SK-N-MC (cell line): ENCODE data around the gene SMTN.

Experiments
- DNase-seq: peaks from one replicate; pipeline ENCODE4 v3.0.0-alpha.2; 2011; ENCODE audit warnings: low read depth, low spot score
- H3K27ac ChIP-seq: fragments of 200-600 bp; sonication (generic); 2 replicates; pipeline ENCODE4 v1.5.1; 2016; ENCODE audit warnings: mixed run types
- H3K36me3 ChIP-seq: fragments of 200-600 bp; sonication (generic); 2 replicates; pipeline ENCODE4 v1.6.1; 2017; ENCODE audit warnings: antibody characterized with exemption, low read length, mixed read lengths; ENCODE audit not compliant: insufficient read depth
- H3K4me3 ChIP-seq: fragments of 200-600 bp; sonication (generic); 2 replicates; pipeline ENCODE4 v1.5.1; 2016
- H3K9ac ChIP-seq: fragments of 200-600 bp; sonication (generic); 2 replicates; pipeline ENCODE4 v1.8.0; 2017; ENCODE audit warnings: mixed run types, mixed read lengths; ENCODE audit not compliant: insufficient read length
- H3K9me3 ChIP-seq: fragments of 200-600 bp; sonication (generic); 2 replicates; pipeline ENCODE4 v1.6.1; 2017; ENCODE audit warnings: low read depth, mild to moderate bottlenecking, antibody characterized with exemption, low read length, moderate library complexity, mixed read lengths
- EZH2 ChIP-seq: fragments of 200-600 bp; sonication (generic); IDR thresholded peaks from one replicate; pipeline ENCODE4 v1.6.1; 2017; ENCODE audit warnings: antibody characterized with exemption
- FOXP2 ChIP-seq: optimal IDR thresholded peaks from 2 replicates; pipeline ENCODE3; 2011; ENCODE audit warnings: mild to moderate bottlenecking, moderate library complexity; ENCODE audit not compliant: insufficient read depth; ENCODE audit errors: extremely low read length, control extremely low read depth
- POLR2AphosphoS5 ChIP-seq: IDR thresholded peaks from 2 replicates; pipeline ENCODE4 v1.6.1; 2012; ENCODE audit warnings: mild to moderate bottlenecking, low read depth, low read length, borderline replicate concordance

Gene SMTN

GRCh38 chr22:31080848-31081649, at the start of gene SMTN:
Gene SMTN (plus strand): TSS chr22:31081318. CDS start chr22:31083259, 1,941 bp downstream.
- no peaks in the 10 kb centered on the region for H3K36me3 ChIP-seq
- H3K9me3 ChIP-seq: no peaks in the 10 kb centered on the region
- no peak within 1 kb of the TSS for H3K27ac ChIP-seq
- TF ChIP-seq POLR2AphosphoS5 (peak; percentile 79), EZH2 (no peak)
- H3K9ac ChIP-seq: peak within 1 kb of the TSS; percentile 83
- DNase-seq: peak; percentile 12
- peak within 1 kb of the TSS; percentile 86 for H3K4me3 ChIP-seq

GRCh38 chr22:31036671-31037550, 44.2 kb upstream of the SMTN start:
- H3K9ac ChIP-seq: no peak overlapping the region
- H3K9me3 ChIP-seq: no peaks in the 10 kb centered on the region
- no peak for TF ChIP-seq FOXP2
- no peak for TF ChIP-seq EZH2
- no peak for TF ChIP-seq POLR2AphosphoS5
- peak overlapping the region; percentile 73 for H3K4me3 ChIP-seq
- H3K36me3 ChIP-seq: no peaks in the 10 kb centered on the region
- H3K27ac ChIP-seq: peak overlapping the region; percentile 72
- DNase-seq: peak; percentile 83

GRCh38 chr22:31038686-31039085, 42.4 kb upstream of the SMTN start:
- Histone ChIP-seq H3K9me3 (no peaks in the 10 kb centered on the region), H3K4me3 (no peak overlapping the region), H3K36me3 (no peaks in the 10 kb centered on the region), H3K9ac (no peak overlapping the region), H3K27ac (no peak overlapping the region)
- TF ChIP-seq EZH2 (no peak), POLR2AphosphoS5 (no peak), FOXP2 (no peak)
- no peak for DNase-seq

- H3K9me3 ChIP-seq: no peaks in the 10 kb centered on the region
- no peaks in the 10 kb centered on the region for H3K36me3 ChIP-seq
- no peak overlapping the region for H3K27ac ChIP-seq
- H3K4me3 ChIP-seq: no peak overlapping the region
- no peak for DNase-seq
- no peak overlapping the region for H3K9ac ChIP-seq
- TF ChIP-seq EZH2 (no peak), FOXP2 (no peak), POLR2AphosphoS5 (no peak)
These were observed 41.7 kb upstream of the SMTN start for GRCh38 chr22:31039393-31039792.

GRCh38 chr22:31040542-31041398, 40.3 kb upstream of the SMTN start:
- no peak overlapping the region for H3K4me3 ChIP-seq
- H3K36me3 ChIP-seq: no peaks in the 10 kb centered on the region
- H3K9me3 ChIP-seq: no peaks in the 10 kb centered on the region
- DNase-seq: no peak
- TF ChIP-seq EZH2 (no peak), FOXP2 (no peak), POLR2AphosphoS5 (no peak)
- H3K27ac ChIP-seq: no peak overlapping the region
- H3K9ac ChIP-seq: no peak overlapping the region

GRCh38 chr22:31044262-31044861, 36.8 kb upstream of the SMTN start:
- H3K9ac ChIP-seq: no peak overlapping the region
- DNase-seq: no peak
- H3K36me3 ChIP-seq: no peaks in the 10 kb centered on the region
- no peak overlapping the region for H3K4me3 ChIP-seq
- TF ChIP-seq FOXP2 (no peak), POLR2AphosphoS5 (no peak), EZH2 (no peak)
- no peak overlapping the region for H3K27ac ChIP-seq
- no peaks in the 10 kb centered on the region for H3K9me3 ChIP-seq

- TF ChIP-seq POLR2AphosphoS5 (no peak), EZH2 (no peak), FOXP2 (no peak)
- Histone ChIP-seq H3K4me3 (no peak overlapping the region), H3K9ac (no peak overlapping the region), H3K27ac (no peak overlapping the region), H3K9me3 (no peaks in the 10 kb centered on the region), H3K36me3 (no peaks in the 10 kb centered on the region)
- DNase-seq: no peak
These were observed 35.1 kb upstream of the SMTN start for GRCh38 chr22:31045900-31046538.
